Tongue (tissue), 2 donors: ENCODE results near the gene PSG5. TPM values are rescaled to one million over a fixed set of nuclear protein-coding genes. Genes with fewer than 3 reads are reported as not detected.
A peak's percentile ranks its signal among the peaks of the same experiment; 100 is the strongest.
"Not testable (repeated sequence)": the region's sequence is repeated elsewhere in the genome, so short reads cannot be mapped to it uniquely, and the experiment has no call there.

Experiments
- DNase-seq: peaks from one replicate; pipeline ENCODE4 v3.0.0-alpha.2; 2015
- total RNA-seq: library from RNA; depleted of rRNA; stranded (reverse); fragments of >200 nt; gene quantifications from one replicate; pipeline ENCODE4 v1.2.3, GENCODE V29; 2014

The PSG5 gene
- total RNA-seq, 1 donor from 2014 or later: not detected

GRCh38 chr19:43181869-43182771 is 4.2 kb downstream of the PSG5 start:
- not testable (repeated sequence) for DNase-seq

- not testable (repeated sequence) for DNase-seq
These were observed 6.7 kb downstream of the PSG5 start for GRCh38 chr19:43179569-43180147.

GRCh38 chr19:43178577-43178976 is 7.8 kb downstream of the PSG5 start:
- DNase-seq: not testable (repeated sequence)

GRCh38 chr19:43165906-43166305 is 20.4 kb downstream of the PSG5 start:
- not testable (repeated sequence) for DNase-seq

GRCh38 chr19:43163135-43163534 is 23.2 kb downstream of the PSG5 start:
- not testable (repeated sequence) for DNase-seq

GRCh38 chr19:43162261-43162660 is 24.1 kb downstream of the PSG5 start:
- not testable (repeated sequence) for DNase-seq

- no peak for DNase-seq
These were observed 34.1 kb downstream of the PSG5 start for GRCh38 chr19:43152214-43152613.

GRCh38 chr19:43149788-43150187 is 36.5 kb downstream of the PSG5 start:
- peak; percentile 50 for DNase-seq

GRCh38 chr19:43148233-43148632 is 38.1 kb downstream of the PSG5 start:
- no peak for DNase-seq

- DNase-seq: not testable (repeated sequence)
These were observed 44.6 kb downstream of the PSG5 start for GRCh38 chr19:43141763-43142162.

GRCh38 chr19:43132696-43133095 is 53.6 kb downstream of the PSG5 start:
- DNase-seq: no peak

GRCh38 chr19:43131281-43131842 is 55.0 kb downstream of the PSG5 start:
- peak; percentile 1 for DNase-seq

- not testable (repeated sequence) for DNase-seq
These were observed 57.1 kb downstream of the PSG5 start for GRCh38 chr19:43129197-43129596.

- not testable (repeated sequence) for DNase-seq
These were observed 59.0 kb downstream of the PSG5 start for GRCh38 chr19:43127336-43127735.

- no peak for DNase-seq
These were observed 59.6 kb downstream of the PSG5 start for GRCh38 chr19:43126720-43127119.

- DNase-seq: no peak
These were observed 62.0 kb downstream of the PSG5 start for GRCh38 chr19:43124360-43124759.

GRCh38 chr19:43120433-43121026 is 65.8 kb downstream of the PSG5 start:
- DNase-seq: not testable (repeated sequence)

- not testable (repeated sequence) for DNase-seq
These were observed 66.8 kb downstream of the PSG5 start for GRCh38 chr19:43119526-43119925.
